ENCODE data around the gene TSPAN14.

GRCh38 chr10:80500572-80501380, 46.7 kb downstream of the TSPAN14 start:
- no peak for TF ChIP-seq POLR2A (IDR thresholded peaks at IDR 0.05)
- no peak for TF ChIP-seq CTCF (IDR thresholded peaks at IDR 0.05)
- no peak for TF ChIP-seq EP300 (IDR thresholded peaks at IDR 0.05; ENCODE audit: low read depth)
- no peak for TF ChIP-seq POLR2AphosphoS5 (IDR thresholded peaks at IDR 0.05)
